Measurements from ENCODE around the gene RGS10. TPM values are rescaled to one million over a fixed set of nuclear protein-coding genes. Genes with fewer than 3 reads are reported as not detected.

The RGS10 gene
- total RNA-seq, 2 experiments from 2014 or later = 103 to 113 TPM

DNA sequence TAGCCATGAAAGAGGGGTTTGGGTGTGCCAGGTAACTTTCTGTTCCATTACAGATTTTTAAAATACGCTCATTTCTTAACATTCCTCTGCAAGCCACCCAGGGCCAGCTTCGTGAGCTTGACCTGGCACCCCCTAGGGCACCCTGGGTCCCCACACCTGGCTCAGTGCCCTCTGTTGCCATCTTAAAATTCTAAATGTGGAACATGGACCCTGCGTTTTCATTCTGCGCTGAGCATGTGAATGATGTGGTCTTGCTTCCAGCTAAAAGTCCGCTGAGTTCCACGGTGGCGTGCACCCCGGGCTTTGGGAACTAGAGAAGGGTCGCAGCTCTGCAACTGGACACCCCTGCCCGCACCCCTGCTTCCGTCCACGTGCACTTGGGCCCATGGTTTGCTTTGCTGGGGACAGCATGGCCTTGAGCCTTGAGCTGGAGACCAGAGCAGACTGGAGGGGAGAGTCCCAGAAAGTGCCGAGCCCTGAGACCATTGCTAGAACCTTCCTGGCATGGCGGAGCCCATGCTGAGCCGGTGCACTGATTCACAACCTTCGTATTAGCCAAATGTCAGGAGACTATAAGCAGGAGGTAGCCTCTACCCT lies 91.1 kb downstream of the RGS10 start:
- ATAC-seq = no peak
- Mint-ChIP-seq H3K36me3 (no peaks in the 10 kb centered on the region), H3K27me3 (no peaks in the 10 kb centered on the region), H3K27ac (no peak overlapping the region), H3K4me3 (no peak overlapping the region), H3K4me1 (peaks cover 3% of the 10 kb centered on the region), H3K9me3 (ENCODE audit: low read depth) (no peaks in the 10 kb centered on the region)
- DNase-seq = no peak
- CTCF ChIA-PET = interaction anchor here (0.9 to 1.0 kb wide), 2 partner anchors 92 to 245 kb away, joined by 3 to 5 read pairs; no protein-coding TSS in a partner anchor

DNA sequence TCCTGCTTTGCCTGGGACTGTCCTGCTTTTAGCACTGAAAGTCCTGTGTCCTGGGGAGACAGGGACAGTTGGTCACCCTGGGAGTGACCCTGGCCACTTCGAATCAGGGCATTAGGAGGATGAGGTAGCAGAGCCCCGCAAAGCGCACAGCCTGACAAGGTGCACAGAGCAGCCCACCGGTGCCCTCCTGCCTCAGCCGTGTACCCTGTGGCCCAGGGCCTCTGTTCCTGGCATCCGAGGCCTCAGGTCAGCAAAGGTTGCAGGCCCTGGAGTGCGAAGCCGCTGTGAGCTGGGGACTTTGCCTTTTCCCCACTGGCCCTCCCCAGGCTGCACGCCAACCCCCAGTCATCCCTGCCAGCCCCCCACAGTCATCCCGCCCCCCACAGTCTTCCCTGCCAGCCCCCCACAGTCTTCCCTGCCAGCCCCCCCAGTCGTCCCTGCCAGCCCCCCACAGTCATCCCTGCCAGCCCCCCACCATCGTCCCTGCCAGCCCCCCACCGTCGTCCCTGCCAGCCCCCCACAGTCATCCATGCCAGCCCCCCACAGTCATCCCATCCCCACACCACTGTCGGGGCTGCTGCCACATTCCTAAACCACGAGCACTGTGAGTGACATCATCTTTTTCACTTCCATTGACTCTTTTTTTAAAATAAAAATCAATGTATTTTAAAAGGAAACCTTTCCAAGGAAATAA lies 91.8 kb downstream of the RGS10 start:
- ATAC-seq (no peak), DNase-seq (no peak)
- CTCF ChIA-PET = no interaction called here
- H3K4me3 Mint-ChIP-seq = no peak overlapping the region
- H3K9me3 Mint-ChIP-seq (ENCODE audit: low read depth) = no peaks in the 10 kb centered on the region
- H3K27ac Mint-ChIP-seq = no peak overlapping the region
- no peaks in the 10 kb centered on the region for H3K36me3 Mint-ChIP-seq
- H3K27me3 Mint-ChIP-seq = no peaks in the 10 kb centered on the region
- H3K4me1 Mint-ChIP-seq = peaks cover 3% of the 10 kb centered on the region

Other genes starting within 250 kb of the RGS10 start
- 100 to 1,000 TPM; 181 to 191 TPM for gene TIAL1, start 54.2 kb upstream of the RGS10 start, total RNA-seq
- gene BAG3, start 108.7 kb upstream of the RGS10 start, total RNA-seq = 10 to 100 TPM; 12.7 to 13.0 TPM
- 10 to 100 TPM; 17.4 to 32.0 TPM for gene INPP5F, start 183.3 kb upstream of the RGS10 start, total RNA-seq

Measured in activated CD8-positive, alpha-beta memory T cell treated with anti-CD3 and anti-CD28 coated beads, Interleukin-2, amount 10 ng/mL, durations not matched to agents 7 days and 5 days (primary cell).